GM12878 (cell line): Measurements from ENCODE around the gene SDK2. TPM values are rescaled to one million over a fixed set of nuclear protein-coding genes. Genes with fewer than 3 reads are reported as not detected.
A peak's percentile ranks its signal among the peaks of the same experiment; 100 is the strongest.

Experiments
- CREB1 ChIP-seq: IDR thresholded peaks from 2 replicates; pipeline ENCODE4 v1.6.1; 2012; ENCODE audit warnings: low read depth, mild to moderate bottlenecking, inconsistent platforms
- CREM ChIP-seq: IDR thresholded peaks from 2 replicates; pipeline ENCODE4 v1.6.1; 2014; ENCODE audit warnings: antibody characterized with exemption, low read depth
- DPF2 ChIP-seq: fragments of 450-650 bp; IDR thresholded peaks from 2 replicates; pipeline ENCODE4 v1.6.1; 2017; ENCODE audit warnings: mild to moderate bottlenecking
- ESRRA ChIP-seq: IDR thresholded peaks from 2 replicates; pipeline ENCODE4 v1.6.1; 2012; ENCODE audit warnings: mild to moderate bottlenecking, low read length, improper control_type of control experiment
- GATAD2B ChIP-seq: fragments of 450-650 bp; conservative IDR thresholded peaks from 2 replicates; pipeline ENCODE4 v1.6.1; 2017; ENCODE audit warnings: low read depth, mild to moderate bottlenecking, moderate library complexity
- IKZF1 ChIP-seq: fragments of 450-650 bp; conservative IDR thresholded peaks from 2 replicates; pipeline ENCODE4 v1.6.1; 2017; ENCODE audit warnings: antibody characterized with exemption, mild to moderate bottlenecking
- JUNB ChIP-seq: IDR thresholded peaks from 2 replicates; pipeline ENCODE4 v1.6.1; 2016; ENCODE audit warnings: antibody characterized with exemption, mild to moderate bottlenecking
- KAT2A ChIP-seq: conservative IDR thresholded peaks from 2 replicates; pipeline ENCODE4 v1.6.1; 2011; ENCODE audit warnings: low read depth, low read length; ENCODE audit not compliant: control insufficient read depth
- LARP7 ChIP-seq: fragments of 450-650 bp; IDR thresholded peaks from 2 replicates; pipeline ENCODE4 v1.6.1; 2017; ENCODE audit warnings: mild to moderate bottlenecking
- MXI1 ChIP-seq: fragments of 150-350 bp; IDR thresholded peaks from 2 replicates; pipeline ENCODE4 v1.6.1; 2011; ENCODE audit warnings: low read depth, mild to moderate bottlenecking, inconsistent platforms, low read length, improper control_type of control experiment
- NFYA ChIP-seq: IDR thresholded peaks from 2 replicates; pipeline ENCODE4 v1.6.1; 2011; ENCODE audit warnings: low read depth, mild to moderate bottlenecking, low read length, improper control_type of control experiment, borderline replicate concordance
- PAX5 ChIP-seq: IDR thresholded peaks from 2 replicates; pipeline ENCODE4 v1.6.1; 2011; ENCODE audit warnings: low read depth, low read length, borderline replicate concordance
- POLR2A ChIP-seq: IDR thresholded peaks from 2 replicates; pipeline ENCODE4 v1.6.1; 2011; ENCODE audit warnings: low read depth, mild to moderate bottlenecking, low read length
- RAD51 ChIP-seq: fragments of 450-650 bp; IDR thresholded peaks from 2 replicates; pipeline ENCODE4 v1.6.1; 2016; ENCODE audit warnings: moderate library complexity, mild to moderate bottlenecking, inconsistent platforms
- RFX5 ChIP-seq: IDR thresholded peaks from 2 replicates; pipeline ENCODE4 v1.6.1; 2011; ENCODE audit warnings: low read depth, low read length, improper control_type of control experiment
- SPI1 ChIP-seq: IDR thresholded peaks from 2 replicates; pipeline ENCODE4 v1.6.1; 2011; ENCODE audit warnings: low read depth, mild to moderate bottlenecking, low read length, moderate library complexity, borderline replicate concordance; ENCODE audit not compliant: insufficient read depth
- SRF ChIP-seq, 2 experiments: IDR thresholded peaks; 2 replicates each; pipeline ENCODE4 v1.6.1; 2011; ENCODE audit warnings: low read depth in 2 of 2, low read length in 2 of 2, mild to moderate bottlenecking in 1 of 2, moderate library complexity in 1 of 2
- SUPT20H ChIP-seq: IDR thresholded peaks from 2 replicates; pipeline ENCODE4 v1.6.1; 2011; ENCODE audit warnings: low read depth, mild to moderate bottlenecking, low read length, moderate library complexity, borderline replicate concordance; ENCODE audit not compliant: control insufficient read depth
- TAF1 ChIP-seq: IDR thresholded peaks from 2 replicates; pipeline ENCODE4 v1.6.1; 2011; ENCODE audit warnings: mild to moderate bottlenecking, low read depth, low read length, borderline replicate concordance
- TBL1XR1 ChIP-seq: IDR thresholded peaks from 2 replicates; pipeline ENCODE4 v1.6.1; 2012; ENCODE audit warnings: low read depth, low read length, improper control_type of control experiment
- WRNIP1 ChIP-seq: IDR thresholded peaks from 2 replicates; pipeline ENCODE4 v1.6.1; 2011; ENCODE audit warnings: low read depth, low read length, improper control_type of control experiment, borderline replicate concordance
- YY1 ChIP-seq: IDR thresholded peaks from 2 replicates; pipeline ENCODE4 v1.6.1; 2011; ENCODE audit warnings: low read depth, mild to moderate bottlenecking, low read length
- polyA plus RNA-seq, 11 experiments: library from polyadenylated mRNA; depleted of rRNA in 4 of 11; unstranded in 6 of 11; stranded (reverse) in 5 of 11; fragments of >200 nt; fragmentation: Nextera tagmentation in 4 of 11; fragmentation: Illumina TruSeq in 1 of 11; extraction: Ambion mirVana in 4 of 11; extraction: Trizol in 1 of 11; gene quantifications; 1 replicate in 1 of 11; 2 replicates in 10 of 11; pipeline versions ENCODE4 v1.2.1 to v1.2.3, GENCODE V29; 2011 to 2016; ENCODE audit warnings: inconsistent platforms in 2 of 11, missing spikeins in 2 of 11, low read depth in 1 of 11
- total RNA-seq, 4 experiments: library from RNA; depleted of rRNA in 3 of 4; stranded (reverse); fragments of >200 nt in 3 of 4; fragmentation: Illumina TruSeq in 1 of 4; extraction: Trizol in 1 of 4; gene quantifications; 2 replicates each; pipeline versions ENCODE4 v1.2.1 to v1.2.3, GENCODE V29; 2013 to 2021
- TF ChIP-seq, protein P1 (sequence below): fragments of 450-650 bp; IDR thresholded peaks from 2 replicates; pipeline ENCODE4 v1.6.1; 2017; ENCODE audit warnings: low read depth, mild to moderate bottlenecking, moderate library complexity
- TF ChIP-seq, protein P2 (sequence below): fragments of 450-650 bp; IDR thresholded peaks from 2 replicates; pipeline ENCODE4 v1.6.1; 2018; ENCODE audit warnings: mild to moderate bottlenecking, low read depth, moderate library complexity; ENCODE audit not compliant: partially characterized antibody
- TF ChIP-seq, protein P3 (sequence below): fragments of 450-650 bp; conservative IDR thresholded peaks from 2 replicates; pipeline ENCODE4 v1.6.1; 2017; ENCODE audit warnings: mild to moderate bottlenecking, moderate library complexity

SDK2 gene
- total and polyA plus RNA-seq, 10 of the 15 experiments (the other 5 are each of a cell fraction or from before 2014, with no cell fraction given), result 0.03 to 0.08 (median 0.03) TPM; not detected in 7

DNA sequence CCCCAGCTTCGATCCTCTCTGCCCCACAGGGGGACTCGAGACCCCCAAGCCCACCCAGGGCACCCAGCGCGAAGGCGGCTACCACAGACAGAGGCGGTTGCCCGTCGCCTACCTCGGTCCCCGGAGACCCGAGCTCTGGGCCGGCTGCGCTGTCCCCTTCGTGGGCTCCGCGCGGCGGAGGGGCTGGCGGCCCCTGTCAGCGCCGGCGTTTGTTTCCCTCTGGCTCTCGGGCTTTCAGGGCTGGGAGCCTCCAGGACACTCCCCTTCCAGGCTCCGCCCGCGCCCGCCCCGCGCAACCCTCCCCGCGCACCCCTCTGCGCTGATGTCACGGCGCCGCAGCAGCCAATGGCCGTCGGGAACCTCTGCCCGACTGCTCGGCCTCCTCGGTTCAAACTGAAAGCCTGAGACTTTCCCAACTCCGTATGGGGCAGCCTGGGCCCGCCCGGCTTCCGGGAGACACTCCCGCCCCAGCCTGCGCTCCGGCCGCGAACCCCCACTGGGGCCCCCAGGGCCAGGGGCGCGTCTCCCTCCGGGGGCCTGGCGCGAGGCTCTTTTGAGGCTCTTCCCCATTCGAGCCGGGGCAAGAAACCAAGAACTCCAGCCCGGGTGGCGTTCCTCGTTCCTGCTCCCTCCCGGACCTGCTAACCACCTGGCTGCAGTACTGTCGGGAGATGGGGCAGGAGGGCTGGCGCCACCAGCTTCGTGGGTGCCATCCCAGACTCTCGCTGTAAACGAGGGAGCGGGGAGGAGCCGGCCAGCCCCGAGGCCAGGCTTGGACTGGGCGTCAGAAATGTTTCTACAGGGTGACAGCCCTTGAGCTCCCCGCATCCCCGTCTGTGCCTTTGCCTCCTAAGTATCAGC is 332.2 kb downstream of the SDK2 start, which contains the start of gene CDC42EP4 (continued):
- TF ChIP-seq, protein P1, sequence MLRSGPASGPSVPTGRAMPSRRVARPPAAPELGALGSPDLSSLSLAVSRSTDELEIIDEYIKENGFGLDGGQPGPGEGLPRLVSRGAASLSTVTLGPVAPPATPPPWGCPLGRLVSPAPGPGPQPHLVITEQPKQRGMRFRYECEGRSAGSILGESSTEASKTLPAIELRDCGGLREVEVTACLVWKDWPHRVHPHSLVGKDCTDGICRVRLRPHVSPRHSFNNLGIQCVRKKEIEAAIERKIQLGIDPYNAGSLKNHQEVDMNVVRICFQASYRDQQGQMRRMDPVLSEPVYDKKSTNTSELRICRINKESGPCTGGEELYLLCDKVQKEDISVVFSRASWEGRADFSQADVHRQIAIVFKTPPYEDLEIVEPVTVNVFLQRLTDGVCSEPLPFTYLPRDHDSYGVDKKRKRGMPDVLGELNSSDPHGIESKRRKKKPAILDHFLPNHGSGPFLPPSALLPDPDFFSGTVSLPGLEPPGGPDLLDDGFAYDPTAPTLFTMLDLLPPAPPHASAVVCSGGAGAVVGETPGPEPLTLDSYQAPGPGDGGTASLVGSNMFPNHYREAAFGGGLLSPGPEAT, result 0 out of 2 replicates have a peak, but pooled peaks have one; percentile 13
- peak; percentile 71 for TF ChIP-seq IKZF1
- TF ChIP-seq, protein P2, sequence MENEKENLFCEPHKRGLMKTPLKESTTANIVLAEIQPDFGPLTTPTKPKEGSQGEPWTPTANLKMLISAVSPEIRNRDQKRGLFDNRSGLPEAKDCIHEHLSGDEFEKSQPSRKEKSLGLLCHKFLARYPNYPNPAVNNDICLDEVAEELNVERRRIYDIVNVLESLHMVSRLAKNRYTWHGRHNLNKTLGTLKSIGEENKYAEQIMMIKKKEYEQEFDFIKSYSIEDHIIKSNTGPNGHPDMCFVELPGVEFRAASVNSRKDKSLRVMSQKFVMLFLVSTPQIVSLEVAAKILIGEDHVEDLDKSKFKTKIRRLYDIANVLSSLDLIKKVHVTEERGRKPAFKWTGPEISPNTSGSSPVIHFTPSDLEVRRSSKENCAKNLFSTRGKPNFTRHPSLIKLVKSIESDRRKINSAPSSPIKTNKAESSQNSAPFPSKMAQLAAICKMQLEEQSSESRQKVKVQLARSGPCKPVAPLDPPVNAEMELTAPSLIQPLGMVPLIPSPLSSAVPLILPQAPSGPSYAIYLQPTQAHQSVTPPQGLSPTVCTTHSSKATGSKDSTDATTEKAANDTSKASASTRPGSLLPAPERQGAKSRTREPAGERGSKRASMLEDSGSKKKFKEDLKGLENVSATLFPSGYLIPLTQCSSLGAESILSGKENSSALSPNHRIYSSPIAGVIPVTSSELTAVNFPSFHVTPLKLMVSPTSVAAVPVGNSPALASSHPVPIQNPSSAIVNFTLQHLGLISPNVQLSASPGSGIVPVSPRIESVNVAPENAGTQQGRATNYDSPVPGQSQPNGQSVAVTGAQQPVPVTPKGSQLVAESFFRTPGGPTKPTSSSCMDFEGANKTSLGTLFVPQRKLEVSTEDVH, result no peak
- TF ChIP-seq SRF (IDR thresholded peaks at IDR 0.05; ENCODE audit: low read depth in 2 of 2, low read length in 2 of 2), result no peak
- TF ChIP-seq RFX5, result peak; percentile 69
- TF ChIP-seq PAX5, result no peak
- peak; percentile 42; the same call in 1 of the 2 replicates for TF ChIP-seq DPF2
- TF ChIP-seq MXI1, result peak; percentile 73
- peak; percentile 49; the same call in 1 of the 2 replicates for TF ChIP-seq TAF1
- TF ChIP-seq CREB1, result peak; percentile 68; the same call in 1 of the 2 replicates
- TF ChIP-seq NFYA, result no peak
- peak; percentile 30; the same call in 1 of the 2 replicates for TF ChIP-seq CREM
- 0 out of 2 replicates have a peak, but pooled peaks have one; percentile 47 for TF ChIP-seq LARP7
- no peak for TF ChIP-seq JUNB
- TF ChIP-seq WRNIP1, result no peak
- TF ChIP-seq POLR2A, result peak; percentile 62
- TF ChIP-seq, protein P3, sequence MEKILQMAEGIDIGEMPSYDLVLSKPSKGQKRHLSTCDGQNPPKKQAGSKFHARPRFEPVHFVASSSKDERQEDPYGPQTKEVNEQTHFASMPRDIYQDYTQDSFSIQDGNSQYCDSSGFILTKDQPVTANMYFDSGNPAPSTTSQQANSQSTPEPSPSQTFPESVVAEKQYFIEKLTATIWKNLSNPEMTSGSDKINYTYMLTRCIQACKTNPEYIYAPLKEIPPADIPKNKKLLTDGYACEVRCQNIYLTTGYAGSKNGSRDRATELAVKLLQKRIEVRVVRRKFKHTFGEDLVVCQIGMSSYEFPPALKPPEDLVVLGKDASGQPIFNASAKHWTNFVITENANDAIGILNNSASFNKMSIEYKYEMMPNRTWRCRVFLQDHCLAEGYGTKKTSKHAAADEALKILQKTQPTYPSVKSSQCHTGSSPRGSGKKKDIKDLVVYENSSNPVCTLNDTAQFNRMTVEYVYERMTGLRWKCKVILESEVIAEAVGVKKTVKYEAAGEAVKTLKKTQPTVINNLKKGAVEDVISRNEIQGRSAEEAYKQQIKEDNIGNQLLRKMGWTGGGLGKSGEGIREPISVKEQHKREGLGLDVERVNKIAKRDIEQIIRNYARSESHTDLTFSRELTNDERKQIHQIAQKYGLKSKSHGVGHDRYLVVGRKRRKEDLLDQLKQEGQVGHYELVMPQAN, result peak; percentile 46
- TF ChIP-seq TBL1XR1, result no peak; the same call in 1 of the 2 replicates
- no peak for TF ChIP-seq ESRRA
- TF ChIP-seq SUPT20H, result no peak
- TF ChIP-seq YY1, result peak; percentile 64; the same call in 1 of the 2 replicates
- no peak for TF ChIP-seq KAT2A
- peak; percentile 16; the same call in 1 of the 2 replicates for TF ChIP-seq SPI1
- TF ChIP-seq RAD51, result no peak
- TF ChIP-seq GATAD2B, result peak; percentile 78; the same call in 1 of the 2 replicates
